A549 (cell line): ENCODE measurements around the gene CACNA1S.

Experiments
- PBX3 ChIP-seq: IDR thresholded peaks from 2 replicates; pipeline ENCODE4 v1.6.1; 2012
- TF ChIP-seq, protein P1 (sequence below): fragments of >200 bp; sonication (Bioruptor Twin); formaldehyde crosslinking; IDR thresholded peaks from 3 replicates; pipeline ENCODE4 v1.5.1; 2016

DNA sequence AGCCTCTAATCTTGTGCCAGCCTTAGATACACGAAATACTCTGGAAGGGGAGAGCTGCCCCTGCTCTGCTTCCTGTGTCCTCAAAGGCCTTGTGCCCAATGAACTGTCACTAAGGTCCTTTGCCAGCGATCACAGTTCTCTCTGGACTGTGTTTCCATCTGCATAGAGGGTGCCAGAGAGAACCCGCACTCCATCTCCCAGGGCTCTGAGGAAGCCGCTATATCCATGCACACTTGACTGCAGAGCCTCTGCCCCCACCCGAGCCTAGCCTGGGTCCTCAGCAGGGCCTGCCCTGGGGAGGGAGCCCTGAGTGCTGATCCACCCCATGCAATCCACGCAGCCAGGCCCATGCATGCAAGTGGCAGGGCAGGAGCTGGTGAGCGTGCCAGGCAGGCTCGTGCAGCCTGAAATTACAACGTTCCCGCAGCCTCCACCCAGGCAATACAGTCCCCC is 58.1 kb downstream of the CACNA1S start:
- no peak for TF ChIP-seq PBX3
- TF ChIP-seq, protein P1, sequence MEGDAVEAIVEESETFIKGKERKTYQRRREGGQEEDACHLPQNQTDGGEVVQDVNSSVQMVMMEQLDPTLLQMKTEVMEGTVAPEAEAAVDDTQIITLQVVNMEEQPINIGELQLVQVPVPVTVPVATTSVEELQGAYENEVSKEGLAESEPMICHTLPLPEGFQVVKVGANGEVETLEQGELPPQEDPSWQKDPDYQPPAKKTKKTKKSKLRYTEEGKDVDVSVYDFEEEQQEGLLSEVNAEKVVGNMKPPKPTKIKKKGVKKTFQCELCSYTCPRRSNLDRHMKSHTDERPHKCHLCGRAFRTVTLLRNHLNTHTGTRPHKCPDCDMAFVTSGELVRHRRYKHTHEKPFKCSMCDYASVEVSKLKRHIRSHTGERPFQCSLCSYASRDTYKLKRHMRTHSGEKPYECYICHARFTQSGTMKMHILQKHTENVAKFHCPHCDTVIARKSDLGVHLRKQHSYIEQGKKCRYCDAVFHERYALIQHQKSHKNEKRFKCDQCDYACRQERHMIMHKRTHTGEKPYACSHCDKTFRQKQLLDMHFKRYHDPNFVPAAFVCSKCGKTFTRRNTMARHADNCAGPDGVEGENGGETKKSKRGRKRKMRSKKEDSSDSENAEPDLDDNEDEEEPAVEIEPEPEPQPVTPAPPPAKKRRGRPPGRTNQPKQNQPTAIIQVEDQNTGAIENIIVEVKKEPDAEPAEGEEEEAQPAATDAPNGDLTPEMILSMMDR: no peak
